Dermis blood vessel endothelial cell (primary cell): Measurements from ENCODE around the gene IGIP. TPM values are rescaled to one million over a fixed set of nuclear protein-coding genes. Genes with fewer than 3 reads are reported as not detected.

ENCODE experiments used
- DNase-seq: peaks from one replicate; pipeline ENCODE4 v3.0.0; 2010
- total RNA-seq: library from RNA; depleted of rRNA; stranded (reverse); fragments of >200 nt; gene quantifications from 2 replicates; pipeline ENCODE4 v1.2.3, GENCODE V29; 2014

Gene IGIP
- total RNA-seq, 1 donor from 2014 or later: 5.8 TPM

DNA sequence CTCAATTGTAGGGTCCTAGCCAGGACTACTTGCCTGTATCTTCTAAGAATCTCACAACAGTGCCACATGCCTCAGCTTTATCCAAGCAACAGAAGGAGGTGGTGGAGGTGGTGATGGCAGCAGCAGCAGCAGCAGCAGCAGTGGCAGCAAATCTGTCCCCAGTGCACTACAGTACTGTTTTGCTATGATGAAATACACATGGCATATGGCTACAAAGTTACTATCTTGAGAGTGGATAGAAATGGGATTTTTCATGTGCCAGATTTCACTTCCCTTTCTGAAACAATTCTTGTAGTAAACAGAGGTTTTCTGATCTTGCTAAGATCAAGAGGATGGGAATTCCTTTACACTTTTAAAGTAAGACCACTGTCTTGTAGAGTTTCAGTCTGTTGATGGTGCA, 41.2 kb downstream of the IGIP start:
- no peak for DNase-seq

DNA sequence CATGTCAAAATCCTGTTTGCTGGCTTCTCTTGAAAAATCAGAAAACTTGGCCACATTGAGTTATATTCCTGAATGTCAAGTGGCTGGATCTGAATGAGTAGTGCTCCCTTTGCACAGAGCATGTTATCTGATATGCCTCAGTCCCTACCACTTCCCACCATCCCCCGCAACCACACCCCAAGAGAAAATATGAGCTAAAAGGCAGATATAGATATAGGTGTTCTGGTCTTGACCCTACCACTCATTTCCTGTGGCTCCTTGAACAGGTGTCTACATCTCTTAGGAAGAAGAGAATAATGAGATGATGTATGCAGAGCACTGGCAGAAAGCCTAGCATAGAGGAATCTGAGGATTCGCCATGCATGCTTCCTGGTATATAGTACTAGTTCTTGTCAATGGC, 42.6 kb downstream of the IGIP start:
- DNase-seq: no peak

DNA sequence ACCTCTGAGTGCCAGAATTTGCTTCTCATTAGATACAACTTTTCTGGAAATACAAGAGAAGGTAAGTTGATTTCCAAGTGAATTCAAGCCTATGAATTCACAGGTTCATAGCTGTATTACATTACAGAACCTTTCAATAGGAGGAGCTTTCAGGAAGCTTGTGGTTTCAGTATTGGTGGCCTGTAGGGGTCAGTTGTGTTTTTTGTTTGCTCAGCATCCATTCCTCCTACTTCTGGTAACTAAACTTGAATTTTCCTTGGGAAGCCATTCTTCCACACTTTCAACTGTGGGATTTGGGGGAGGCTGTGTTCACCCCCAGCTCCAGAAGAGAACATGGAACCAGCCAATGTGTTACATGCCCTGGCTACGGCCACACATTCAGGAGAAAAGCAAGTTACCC, 43.7 kb downstream of the IGIP start:
- peak; percentile 33 for DNase-seq

DNA sequence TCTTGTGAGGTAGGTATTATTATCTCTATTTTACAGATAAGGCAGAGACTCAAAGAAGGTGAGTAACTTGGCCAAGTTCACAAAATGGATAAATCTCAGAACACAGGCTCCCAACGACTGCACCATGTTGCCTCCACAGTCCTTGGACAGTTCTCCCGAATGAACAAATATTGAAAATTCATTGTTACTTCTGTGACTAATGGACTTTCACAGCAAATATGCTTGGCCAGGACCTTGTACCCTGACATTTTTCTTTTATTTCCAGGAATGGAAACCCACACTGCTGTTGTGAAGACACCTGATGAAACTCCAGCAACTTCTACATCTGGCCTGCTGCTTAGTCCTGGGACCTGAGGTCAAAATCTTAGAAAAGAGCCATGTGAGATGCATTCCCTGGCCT, 46.7 kb downstream of the IGIP start:
- DNase-seq: no peak

DNA sequence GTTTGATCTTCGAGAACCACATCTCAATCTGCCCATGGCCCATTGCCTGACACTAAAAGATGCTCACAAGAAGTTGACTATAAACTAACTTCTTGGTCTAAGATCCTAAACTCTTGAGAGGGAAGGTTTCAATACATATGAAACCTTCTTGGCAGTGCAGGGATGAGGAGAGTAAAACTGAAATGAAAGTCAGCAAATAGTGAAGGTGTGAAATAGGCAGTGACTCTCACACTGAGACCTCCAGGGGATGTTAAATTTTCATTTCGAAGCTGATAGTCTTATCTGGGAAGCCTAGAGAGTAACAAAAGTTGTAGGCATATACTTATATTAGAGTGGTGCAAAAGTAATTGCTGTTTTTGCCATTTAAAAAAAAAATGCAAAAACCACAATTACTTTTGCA, 48.3 kb downstream of the IGIP start:
- no peak for DNase-seq

DNA sequence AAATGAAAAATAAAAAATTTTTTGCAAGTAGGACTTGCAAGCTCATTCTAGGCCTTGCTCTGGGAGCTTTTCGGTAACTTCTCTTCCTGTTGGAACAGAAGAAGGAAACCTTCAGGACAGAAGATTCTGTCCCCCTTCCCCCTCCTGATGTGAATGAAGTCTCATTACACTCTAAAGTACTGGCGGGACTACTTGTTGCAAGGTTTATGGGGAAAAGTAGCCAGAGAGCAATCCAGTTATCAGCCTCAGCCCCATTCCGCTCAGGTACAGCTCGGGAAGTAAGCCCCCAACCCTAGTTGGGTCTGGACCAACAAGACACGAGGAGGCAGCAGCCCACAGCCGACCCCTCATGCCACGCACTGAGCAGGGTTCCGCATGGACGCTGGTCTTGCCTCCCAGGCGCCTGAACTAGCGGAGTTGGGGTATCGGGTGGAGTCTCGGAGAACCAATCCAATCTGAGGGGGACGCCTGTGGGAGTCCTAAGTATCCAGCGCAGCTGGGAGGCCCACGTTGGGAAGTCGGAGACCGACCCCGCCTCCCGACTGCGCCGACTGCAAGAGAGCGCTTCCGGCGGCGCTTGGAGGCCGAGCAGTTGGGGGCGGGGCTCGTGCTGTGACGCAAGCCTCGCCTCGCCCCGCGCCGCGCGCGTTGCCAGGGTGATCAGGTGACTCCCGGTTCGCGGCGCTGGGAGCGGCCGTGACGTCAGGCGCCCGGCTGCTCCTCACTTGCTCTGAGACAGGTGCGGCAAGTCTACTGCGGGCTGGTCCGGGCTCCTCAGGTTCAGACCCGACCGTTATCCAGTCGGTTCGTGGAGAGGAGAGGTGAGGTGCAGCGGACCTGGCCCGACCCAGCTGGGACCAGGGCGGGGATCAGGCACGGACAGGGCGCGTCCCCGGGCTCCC, 49.0 kb downstream of the IGIP start, which contains the start of gene CYSTM1:
CYSTM1 (plus strand) TSS at position 724 of the 902 bp plus-strand sequence. CDS start 19,278 bp downstream, outside the sequence.
- peak; percentile 96 for DNase-seq

DNA sequence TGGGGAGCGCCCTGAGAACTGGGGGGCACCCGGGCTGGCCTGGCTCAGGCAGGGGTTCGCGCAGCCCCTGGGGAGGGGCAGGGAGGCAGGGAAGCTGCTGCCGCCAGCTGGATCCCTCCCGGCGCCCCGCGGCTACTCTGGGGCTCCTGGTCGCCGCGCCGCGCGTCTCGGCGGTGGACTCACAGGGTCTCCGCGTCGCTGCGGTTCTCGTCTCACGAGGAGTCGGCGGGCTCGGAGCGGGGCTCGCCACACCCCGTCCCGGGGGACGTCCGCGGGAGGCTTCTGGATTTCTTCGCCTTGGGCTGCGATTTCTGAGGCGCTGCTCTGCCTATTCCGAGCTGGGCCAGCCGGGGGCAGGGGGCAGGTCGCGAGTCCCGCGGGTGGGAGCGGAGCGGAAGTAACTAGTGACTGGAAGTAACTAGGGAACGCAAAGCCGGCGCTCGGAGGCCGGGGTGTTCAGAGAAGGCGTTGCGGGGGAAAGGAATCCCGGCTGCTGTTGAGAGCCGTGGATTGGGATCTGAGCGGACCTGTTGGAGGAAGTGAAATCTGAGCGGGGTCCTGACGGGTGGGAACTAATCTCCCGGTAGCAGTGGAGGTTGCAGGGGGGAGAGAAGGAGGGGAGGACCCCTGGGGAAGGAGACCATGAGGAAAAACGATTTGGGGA, 49.8 kb downstream of the IGIP start:
- peak; percentile 66 for DNase-seq

DNA sequence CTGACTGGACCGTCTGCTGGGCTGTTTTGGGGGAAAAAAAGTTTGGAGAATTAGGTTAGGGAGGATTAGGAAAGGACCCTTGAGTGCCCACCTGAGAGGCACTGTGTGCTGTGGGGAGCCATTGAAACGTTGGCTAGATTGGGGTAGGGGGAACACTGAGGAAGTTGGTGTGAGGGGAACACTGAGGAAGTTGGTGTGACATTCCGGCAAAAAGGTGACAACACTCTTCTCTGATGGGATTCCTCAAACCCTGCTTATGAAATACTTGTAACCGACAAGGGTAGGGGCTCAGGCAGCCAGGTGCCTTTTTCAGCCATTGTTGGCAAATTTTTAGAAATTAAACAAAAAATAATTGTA, 50.3 kb downstream of the IGIP start:
- DNase-seq: no peak

DNA sequence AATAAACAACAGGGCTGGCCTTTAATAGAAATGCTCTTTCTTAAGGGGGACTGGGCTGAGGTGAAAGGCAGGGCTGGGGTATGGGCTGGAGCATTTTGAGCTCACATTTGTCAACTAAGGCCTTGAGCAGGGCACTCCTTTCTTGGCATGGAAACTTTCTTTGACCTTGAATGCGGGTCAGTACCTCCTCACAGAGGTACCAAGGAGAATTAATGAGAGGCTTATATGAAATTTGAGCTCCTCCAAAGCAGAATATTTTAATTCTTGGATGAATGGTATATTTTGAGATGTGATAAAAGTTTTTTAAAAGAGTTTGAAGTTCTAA, 52.3 kb downstream of the IGIP start:
- no peak for DNase-seq

DNA sequence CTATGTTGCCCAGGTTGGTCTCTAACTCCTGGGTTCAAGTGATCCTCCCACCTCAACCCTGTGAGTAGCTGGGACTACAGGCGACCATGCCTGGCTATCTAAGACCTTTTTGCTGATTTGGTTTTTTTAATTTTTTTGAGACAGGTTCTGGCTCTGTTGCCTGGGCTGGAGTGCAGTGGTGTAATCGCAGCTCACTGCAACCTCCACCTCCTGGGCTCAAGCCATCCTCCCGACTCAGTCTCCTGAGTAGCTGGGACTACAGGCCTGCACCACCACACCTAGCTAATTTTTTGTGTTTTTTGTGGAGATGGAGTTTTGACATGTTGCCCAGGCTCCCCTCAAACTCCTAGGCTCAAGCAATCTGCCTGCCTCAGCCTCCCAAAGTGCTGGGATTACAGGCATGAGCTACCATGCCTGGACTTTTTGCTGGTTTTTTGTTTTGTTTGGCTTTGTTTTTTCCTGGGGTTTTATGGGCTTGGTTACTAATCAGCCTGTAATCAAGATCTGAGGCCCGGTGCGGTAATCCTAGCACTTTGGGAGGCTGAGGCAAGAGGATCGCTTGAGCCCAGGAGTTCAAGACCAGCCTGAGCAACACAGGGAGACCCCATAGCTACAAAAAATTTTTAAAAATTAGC, 52.9 kb downstream of the IGIP start:
- DNase-seq: no peak

Other genes with a start within 250 kb of the IGIP start
- 0.51 TPM in 2 replicates for gene NRG2, start 82.6 kb upstream of the IGIP start, total RNA-seq
- 7.8 and 8.7 TPM in 2 replicates for gene PURA, start 11.8 kb upstream of the IGIP start, total RNA-seq
- gene CYSTM1, start 49.3 kb downstream of the IGIP start, total RNA-seq: 8.7 and 8.8 TPM in 2 replicates
- 72.7 and 99.9 TPM in 2 replicates for gene PFDN1, start 177.2 kb downstream of the IGIP start, total RNA-seq
- gene HBEGF, start 220.7 kb downstream of the IGIP start, total RNA-seq: 30.6 and 33.4 TPM in 2 replicates
- not detected in 2 replicates for gene SLC4A9, start 234.3 kb downstream of the IGIP start, total RNA-seq